Fibroblast of skin of right quadriceps (primary cell): Measurements from ENCODE around the gene PRKCA.

ENCODE experiments used
- DNase-seq: peaks from one replicate; pipeline ENCODE4 v3.0.0-alpha.2; 2013

PRKCA gene

DNA sequence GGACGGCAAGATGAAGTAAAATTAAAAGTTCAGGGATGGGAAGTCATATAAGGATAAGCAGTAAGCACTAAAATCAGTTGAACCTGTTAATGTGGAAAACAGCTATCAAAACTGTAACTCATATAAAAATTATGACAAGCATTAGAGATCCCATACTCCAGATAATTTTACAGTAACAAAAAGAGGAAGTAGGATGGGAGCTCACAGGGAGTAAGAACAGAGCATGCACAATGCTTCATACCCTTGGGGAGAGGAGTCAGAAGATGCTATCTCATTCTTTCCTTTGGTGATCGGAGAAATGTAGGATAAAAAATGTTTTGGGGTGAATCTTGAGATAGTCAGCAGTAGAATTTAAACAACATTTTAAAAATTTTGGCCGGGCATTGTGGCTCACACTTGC is 367.8 kb downstream of the PRKCA start:
- no peak for DNase-seq

GRCh38 chr17:66671156-66671555 is 368.7 kb downstream of the PRKCA start:
- DNase-seq = no peak

- peak; percentile 69 for DNase-seq
These were observed 371.4 kb downstream of the PRKCA start for GRCh38 chr17:66673668-66674276.

- DNase-seq = no peak
These were observed 373.0 kb downstream of the PRKCA start for GRCh38 chr17:66675273-66675990.

GRCh38 chr17:66675991-66676371 is 373.6 kb downstream of the PRKCA start:
- no peak for DNase-seq

DNA sequence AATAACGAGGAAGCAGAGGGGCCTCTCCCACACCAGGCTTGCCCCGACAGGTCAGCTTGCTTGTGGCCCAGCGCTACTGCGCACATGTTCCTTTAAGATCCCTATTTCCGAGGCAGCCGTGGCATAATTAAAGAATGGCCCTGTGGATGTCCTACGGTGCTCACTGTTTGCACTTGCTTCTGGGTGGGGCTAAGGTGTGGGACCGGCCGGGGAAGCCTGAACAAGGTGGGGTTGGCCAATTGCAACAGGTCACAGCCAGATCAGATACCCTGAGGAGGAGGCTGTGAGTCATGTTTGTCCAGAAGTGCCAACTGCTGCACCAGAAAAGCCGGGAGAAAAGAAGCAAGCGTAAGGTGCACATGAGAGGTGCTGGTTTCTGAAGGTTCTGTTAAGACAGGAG is 374.0 kb downstream of the PRKCA start:
- DNase-seq = no peak

- DNase-seq = peak; percentile 91
These were observed 375.0 kb downstream of the PRKCA start for GRCh38 chr17:66677201-66677981.

DNA sequence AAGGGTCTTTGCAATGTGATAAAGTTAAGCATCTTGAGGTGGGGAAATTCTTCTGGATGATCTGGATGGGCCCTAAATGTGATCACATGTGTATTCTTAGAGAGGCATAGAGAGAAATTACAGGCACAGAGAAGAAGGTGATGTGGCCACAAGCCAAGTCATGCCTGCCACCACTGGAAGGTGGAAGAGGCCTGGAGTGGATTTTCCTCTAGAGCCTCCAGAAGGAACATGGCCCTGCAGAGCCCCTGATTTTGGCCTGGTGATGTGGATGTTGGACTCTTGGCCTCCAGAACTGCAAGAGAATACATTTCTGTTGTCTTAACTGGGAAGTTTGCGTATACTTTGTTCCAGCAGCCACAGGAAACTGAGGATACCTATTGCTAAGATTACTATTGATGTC is 375.6 kb downstream of the PRKCA start:
- DNase-seq = no peak

GRCh38 chr17:66678827-66679226 is 376.4 kb downstream of the PRKCA start:
- no peak for DNase-seq

DNA sequence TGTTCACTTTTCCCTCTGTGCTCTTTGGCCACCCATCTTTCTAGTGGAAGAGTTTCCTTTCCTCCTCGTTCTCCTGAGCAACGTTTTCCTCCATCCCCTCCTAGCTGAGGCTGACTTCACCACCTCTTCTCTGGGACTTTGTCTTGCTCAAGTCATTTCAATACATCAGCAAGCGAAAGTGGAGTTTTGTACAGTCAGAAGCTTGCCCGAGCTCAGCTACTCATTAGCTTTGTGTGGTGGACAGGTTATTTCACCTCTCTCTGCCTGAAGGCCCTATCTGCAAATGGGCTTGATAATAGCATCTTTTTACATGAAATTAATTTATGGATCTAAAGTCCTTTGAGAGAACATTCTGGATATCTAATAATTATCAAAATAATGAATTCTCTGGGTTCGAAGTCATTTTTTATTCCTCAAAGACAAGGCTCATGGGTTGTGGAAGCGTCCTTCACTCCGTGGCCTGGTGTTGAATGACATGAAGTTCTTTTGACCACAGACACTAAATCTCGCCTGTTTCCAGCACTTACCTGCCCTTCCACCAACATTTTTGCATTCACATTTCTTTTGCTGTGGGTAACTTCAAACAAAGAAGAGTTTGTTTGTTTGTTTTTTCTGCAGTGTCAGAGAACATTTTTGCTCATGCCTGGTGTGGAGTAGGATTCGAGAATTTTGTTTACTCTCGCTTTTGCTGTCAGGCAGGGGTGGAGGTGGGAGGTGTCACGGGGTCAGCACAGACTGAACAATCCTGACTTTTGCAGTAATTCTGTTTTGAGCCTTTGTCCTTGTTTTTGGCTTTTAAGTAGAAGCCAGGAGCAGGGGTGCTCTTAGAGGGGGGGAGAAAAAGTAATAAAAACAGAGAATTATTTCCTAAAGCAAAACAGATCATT is 377.5 kb downstream of the PRKCA start:
- DNase-seq = no peak

- DNase-seq = no peak
These were observed 379.9 kb downstream of the PRKCA start for GRCh38 chr17:66682283-66682682.

DNA sequence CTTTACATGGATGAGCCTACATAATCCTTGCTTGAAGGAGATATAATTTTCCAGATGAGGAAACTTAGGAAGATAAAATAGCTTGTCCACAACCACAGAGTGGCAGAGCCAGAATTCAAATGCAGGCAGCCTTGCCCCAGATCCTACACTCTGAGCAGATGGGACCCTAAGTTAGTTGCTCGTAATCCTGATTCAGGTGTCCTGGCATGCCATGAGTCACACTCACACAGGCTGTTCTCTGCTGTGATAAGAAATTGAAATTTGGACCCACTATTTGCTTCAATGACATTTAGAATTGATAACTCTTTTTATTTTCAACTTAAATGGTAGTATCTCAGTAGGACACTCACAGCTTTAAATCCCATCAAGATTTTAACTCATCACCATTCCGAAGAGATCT is 381.8 kb downstream of the PRKCA start:
- no peak for DNase-seq

DNA sequence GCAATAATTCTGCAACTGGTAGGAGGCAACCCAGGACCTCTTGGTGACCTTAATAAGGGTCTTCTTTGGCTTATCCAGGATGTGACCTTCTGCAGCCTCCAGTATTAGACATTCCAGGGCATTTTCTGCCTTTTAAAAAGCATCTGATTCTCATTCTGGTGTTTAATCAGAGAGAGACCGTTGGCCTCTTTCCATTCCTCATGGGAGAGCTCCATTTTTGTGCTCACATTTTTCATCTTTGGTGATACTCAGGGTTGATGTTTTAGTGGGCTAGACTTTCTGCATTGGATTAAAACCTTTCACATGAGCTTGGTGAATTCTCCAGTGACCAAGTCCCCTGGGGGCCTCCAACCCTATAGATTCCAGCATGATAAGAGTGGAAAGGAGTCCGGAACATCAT is 382.3 kb downstream of the PRKCA start:
- DNase-seq = peak; percentile 20

GRCh38 chr17:66686601-66687000 is 384.2 kb downstream of the PRKCA start:
- DNase-seq = no peak

DNA sequence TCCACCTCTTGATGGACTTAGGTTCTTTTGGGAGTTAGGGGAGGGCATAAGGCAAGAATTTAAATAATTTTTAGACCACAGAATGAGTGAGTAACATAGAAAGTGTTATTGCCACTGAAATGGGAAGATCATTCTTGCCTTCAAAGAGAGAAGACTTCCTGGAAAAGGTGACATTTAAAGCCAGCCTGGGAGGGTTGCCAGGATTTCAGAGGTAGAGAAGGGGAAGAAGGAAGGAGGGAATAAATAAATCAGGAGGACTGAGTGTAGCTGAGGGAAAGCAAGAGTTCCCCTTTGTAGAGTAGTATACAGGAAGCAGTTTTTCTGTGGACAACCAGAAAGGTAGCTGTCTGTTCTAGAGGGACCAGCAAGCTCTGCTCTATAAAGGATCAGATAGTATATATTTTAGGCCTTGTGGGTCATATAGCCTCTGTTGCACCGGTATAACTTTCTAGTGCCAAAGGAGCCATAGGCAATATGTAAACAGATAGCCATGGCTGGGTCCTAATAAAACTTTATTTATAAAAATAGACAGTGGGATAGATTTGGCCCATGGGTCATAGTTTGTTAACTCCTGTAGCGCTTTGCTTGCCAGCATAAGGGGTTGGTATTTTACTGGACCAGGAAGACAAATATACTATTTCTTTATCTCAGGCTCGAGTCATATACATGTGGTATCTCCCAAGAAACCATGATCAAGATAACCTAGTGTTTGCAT is 385.3 kb downstream of the PRKCA start:
- DNase-seq = no peak

DNA sequence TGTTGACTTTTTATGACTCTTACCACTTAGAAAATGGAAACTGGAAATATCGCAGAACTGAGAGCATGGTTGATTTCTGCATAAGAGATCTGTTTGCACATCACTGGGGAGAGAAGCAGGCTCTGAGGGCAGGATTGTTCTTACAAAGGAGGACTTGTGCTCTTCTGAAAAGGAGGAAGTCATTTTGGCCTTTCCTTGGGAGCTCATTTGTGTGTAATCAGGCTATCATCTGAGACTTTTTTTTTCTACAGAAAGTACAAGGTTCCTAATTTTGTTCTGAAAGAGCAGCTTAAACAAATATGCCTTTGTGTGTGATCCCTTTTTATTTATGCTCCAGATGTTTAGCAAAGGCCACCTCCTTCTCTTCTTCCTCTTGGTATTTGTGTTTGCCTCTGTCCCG is 386.8 kb downstream of the PRKCA start:
- DNase-seq = no peak

GRCh38 chr17:66690166-66690565 is 387.8 kb downstream of the PRKCA start:
- DNase-seq = no peak

DNA sequence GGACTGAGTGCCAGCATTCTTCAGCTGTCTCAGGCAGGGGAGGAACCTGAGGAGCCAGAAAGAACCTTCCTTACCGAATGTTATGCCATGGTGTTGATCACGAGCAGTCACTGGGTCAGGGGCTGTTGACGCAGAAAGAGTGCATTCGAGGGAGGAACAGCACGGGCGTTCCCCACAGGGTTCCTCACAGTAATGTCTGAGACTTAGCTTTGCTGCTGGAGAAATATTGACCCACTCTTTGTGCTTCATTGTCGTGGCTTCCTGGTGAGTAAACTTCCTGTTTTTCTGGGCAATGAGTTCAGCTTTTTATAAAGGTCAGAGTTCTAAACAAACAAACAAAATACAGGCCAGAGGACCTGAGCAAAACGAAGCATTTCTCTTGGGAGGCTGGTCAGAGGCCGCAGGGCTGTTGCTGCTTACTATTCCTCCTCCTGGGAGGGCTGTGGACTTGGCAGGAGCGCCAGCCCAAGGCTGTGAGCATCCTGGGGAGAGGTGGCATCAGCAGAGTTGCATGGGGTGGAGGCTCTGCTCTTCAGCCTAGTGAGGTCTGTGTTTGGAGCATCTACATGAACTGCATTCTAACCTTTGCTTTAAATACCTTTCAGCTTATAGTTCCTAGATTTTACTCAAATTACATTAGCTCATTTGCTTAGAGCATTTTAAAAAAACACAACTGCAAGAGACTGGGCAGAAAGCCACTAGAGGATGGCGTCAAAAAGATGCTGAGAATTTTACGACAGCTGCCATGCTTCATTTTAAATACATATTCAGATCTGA is 389.4 kb downstream of the PRKCA start:
- no peak for DNase-seq

DNA sequence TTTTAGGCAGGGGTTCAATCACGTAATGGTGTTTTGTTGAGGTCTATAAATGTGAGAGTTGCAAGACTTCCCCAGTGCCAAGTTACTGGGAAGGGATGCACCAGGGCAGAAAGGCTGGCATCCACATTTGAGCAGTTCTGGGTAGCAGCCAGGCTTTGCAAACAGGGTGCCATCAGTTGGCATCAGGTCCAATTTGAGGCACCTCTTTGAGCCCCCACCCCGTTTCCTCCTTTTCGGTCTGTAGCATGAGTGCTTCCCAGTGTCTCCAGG is 389.9 kb downstream of the PRKCA start:
- DNase-seq = no peak

GRCh38 chr17:66695098-66695497 is 392.7 kb downstream of the PRKCA start:
- no peak for DNase-seq

DNA sequence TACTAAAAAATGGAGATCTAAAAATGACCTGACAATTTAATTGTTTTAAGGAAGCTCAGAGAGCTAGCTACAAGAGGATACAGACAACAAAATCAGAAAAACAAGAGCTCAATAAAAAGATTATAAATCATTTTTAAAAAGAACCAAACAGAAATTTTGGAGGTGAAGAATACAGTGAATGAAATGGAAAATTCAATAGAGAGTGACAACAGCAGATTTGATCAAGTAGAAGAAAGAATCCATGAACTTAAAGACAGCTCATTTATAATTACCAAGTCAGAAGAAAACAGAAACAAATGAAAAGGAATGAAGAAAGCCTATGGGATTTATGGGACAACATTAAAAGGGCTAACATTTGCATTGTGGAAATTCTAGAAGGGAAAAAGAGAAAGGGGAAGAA is 395.9 kb downstream of the PRKCA start:
- DNase-seq = no peak

DNA sequence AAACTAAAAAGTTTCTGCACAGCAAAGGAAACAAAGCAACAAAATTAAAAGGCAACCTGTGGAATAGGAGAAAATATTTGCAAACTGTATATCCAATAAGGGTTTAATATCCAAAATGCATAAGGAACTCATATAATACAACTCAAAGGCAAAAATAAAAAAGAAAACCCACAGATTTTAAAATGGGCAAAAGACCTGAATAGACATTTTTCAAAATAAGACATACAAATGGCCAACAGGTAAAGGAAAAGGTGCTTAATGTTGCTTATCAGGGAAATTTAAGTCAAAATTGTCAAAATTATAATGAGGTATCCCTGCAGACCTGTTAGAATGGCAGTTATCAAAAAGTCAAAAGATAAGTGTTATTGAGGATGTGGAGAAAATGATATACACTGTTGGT is 399.0 kb downstream of the PRKCA start:
- no peak for DNase-seq
